ENCODE data around the gene MTHFSD. TPM values are rescaled to one million over a fixed set of nuclear protein-coding genes. Genes with fewer than 3 reads are reported as not detected.

MTHFSD gene
- polyA plus RNA-seq, 1 donor (not counting 4 experiments of a cell fraction or from before 2014, with no cell fraction given) = 14.7 TPM

DNA sequence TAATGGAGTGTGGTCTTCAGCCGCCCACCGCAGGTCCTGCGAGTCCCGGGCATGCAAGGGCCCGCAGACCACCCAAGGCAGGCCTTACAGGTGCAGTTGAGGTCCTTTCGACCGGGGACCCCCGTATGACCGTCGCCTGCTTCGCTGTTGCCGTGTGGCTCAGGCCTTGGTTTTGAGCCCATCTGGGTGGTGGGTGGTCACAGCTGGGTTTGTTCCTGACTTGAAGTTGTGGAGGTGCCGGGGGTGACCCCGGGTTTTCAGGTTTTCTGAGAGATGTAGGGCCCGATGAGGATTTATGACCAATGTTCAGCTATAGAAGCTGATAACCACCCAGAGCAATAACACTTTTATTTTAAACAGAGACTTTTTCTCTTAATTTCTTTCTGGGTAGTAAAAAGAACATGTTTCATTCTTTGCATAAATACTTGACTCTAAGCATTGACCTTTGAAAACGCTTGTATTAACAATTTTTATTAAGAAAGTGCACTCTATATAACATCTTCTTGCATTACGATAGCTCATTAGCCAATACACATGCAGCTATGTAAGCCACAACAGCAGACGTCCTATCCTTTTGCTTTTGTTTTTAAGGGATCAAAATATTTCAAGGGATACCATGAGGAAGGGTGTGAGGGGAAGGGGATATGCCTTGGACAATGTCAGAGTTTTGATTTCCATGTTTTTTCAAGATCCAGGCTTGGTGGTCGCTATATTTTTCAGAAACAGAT is 25.2 kb upstream of the MTHFSD start:
- H3K36me3 ChIP-seq (ENCODE audit: control insufficient read depth in 2 of 2, extremely low read depth in 1 of 2, insufficient read depth in 2 of 2, low read length in 2 of 2) = no peaks in the 10 kb centered on the region
- H2AFZ ChIP-seq (ENCODE audit: control insufficient read depth, low read length) = no peak overlapping the region
- H3K79me2 ChIP-seq (ENCODE audit: control insufficient read depth, insufficient read depth, low read length) = no peaks in the 10 kb centered on the region
- DNase-seq (ENCODE audit: low read depth, low spot score) (no peak), FAIRE-seq (no peak)
- H3K9me3 ChIP-seq (ENCODE audit: control insufficient read depth, low read depth, low read length) = no peaks in the 10 kb centered on the region
- no peak overlapping the region for H3K4me2 ChIP-seq (ENCODE audit: control insufficient read depth, extremely low read depth, insufficient read depth, low read depth, low read length)
- TF ChIP-seq, protein P1, sequence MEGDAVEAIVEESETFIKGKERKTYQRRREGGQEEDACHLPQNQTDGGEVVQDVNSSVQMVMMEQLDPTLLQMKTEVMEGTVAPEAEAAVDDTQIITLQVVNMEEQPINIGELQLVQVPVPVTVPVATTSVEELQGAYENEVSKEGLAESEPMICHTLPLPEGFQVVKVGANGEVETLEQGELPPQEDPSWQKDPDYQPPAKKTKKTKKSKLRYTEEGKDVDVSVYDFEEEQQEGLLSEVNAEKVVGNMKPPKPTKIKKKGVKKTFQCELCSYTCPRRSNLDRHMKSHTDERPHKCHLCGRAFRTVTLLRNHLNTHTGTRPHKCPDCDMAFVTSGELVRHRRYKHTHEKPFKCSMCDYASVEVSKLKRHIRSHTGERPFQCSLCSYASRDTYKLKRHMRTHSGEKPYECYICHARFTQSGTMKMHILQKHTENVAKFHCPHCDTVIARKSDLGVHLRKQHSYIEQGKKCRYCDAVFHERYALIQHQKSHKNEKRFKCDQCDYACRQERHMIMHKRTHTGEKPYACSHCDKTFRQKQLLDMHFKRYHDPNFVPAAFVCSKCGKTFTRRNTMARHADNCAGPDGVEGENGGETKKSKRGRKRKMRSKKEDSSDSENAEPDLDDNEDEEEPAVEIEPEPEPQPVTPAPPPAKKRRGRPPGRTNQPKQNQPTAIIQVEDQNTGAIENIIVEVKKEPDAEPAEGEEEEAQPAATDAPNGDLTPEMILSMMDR (optimal IDR thresholded peaks at IDR 0.05 in 1 of 3, IDR thresholded peaks at IDR 0.05 in 1 of 3, conservative IDR thresholded peaks at IDR 0.05 in 1 of 3; ENCODE audit: extremely low read depth in 1 of 3, insufficient read depth in 2 of 3, low read length in 3 of 3) = no peak
- TF ChIP-seq EZH2 (IDR thresholded peaks at IDR 0.05; ENCODE audit: low read length) = no peak
- no peak overlapping the region for H3K27ac ChIP-seq (ENCODE audit: control insufficient read depth, insufficient read depth, low read length)
- H4K20me1 ChIP-seq (ENCODE audit: control insufficient read depth, extremely low read depth, insufficient read depth, low read length) = no peaks in the 10 kb centered on the region
- no peaks in the 10 kb centered on the region for H3K9me1 ChIP-seq (ENCODE audit: control insufficient read depth, extremely low read depth, insufficient read depth, low read length)
- no peak overlapping the region for H3K9ac ChIP-seq (ENCODE audit: control insufficient read depth, extremely low read depth, insufficient read depth, low read length)
- peaks cover 15% of the 10 kb centered on the region for H3K4me1 ChIP-seq (ENCODE audit: control insufficient read depth, extremely low read depth, insufficient read depth, low read length)
- dilution Hi-C loops (cut with MboI; ENCODE audit: extremely low pct_ligation_motif_present, low sequenced_read_pairs) = no loop called here
- no peak overlapping the region for H3K4me3 ChIP-seq (ENCODE audit: control insufficient read depth in 2 of 3, extremely low read depth in 1 of 3, insufficient read depth in 2 of 3, low read depth in 1 of 3, low read length in 3 of 3)
- peaks cover 16% of the 10 kb centered on the region for H3K27me3 ChIP-seq (ENCODE audit: control insufficient read depth, extremely low read depth, insufficient read depth, low read length)

DNA sequence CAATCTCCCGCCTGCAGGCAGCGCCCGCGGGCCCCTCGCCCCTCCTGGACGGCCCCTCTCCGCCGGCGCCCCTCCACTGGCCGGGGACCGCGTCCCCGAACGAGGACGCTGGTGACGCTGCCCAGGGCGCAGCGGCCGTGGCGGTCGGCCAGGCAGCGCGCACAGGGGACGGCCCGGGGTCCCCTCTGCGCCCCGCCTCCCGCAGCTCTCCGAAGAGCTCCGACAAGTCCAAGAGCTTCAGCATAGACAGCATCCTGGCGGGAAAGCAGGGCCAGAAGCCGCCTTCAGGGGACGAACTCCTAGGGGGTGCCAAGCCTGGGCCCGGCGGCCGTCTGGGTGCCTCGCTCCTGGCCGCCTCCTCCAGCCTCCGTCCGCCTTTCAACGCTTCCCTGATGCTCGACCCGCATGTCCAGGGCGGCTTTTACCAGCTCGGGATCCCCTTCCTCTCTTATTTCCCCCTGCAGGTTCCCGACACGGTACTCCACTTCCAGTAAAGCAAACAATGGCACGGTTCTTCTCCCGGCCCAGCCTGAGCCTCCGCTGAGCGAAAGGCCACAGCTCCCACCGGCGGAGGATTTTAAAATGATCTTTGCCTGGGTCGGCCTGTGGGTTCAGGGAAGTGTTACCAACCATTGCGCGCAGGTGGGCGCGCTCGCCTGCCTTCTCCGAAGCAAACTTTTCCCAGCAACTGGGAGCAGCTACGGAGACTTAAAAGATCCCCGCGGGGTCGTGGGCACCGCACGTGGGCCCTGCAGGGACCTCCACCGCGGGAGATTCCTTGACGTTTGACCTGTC is 24.4 kb upstream of the MTHFSD start:
- no peaks in the 10 kb centered on the region for H3K9me1 ChIP-seq (ENCODE audit: control insufficient read depth, extremely low read depth, insufficient read depth, low read length)
- peak overlapping the region in 1 of 3 experiments; percentile 43 for H3K4me3 ChIP-seq (ENCODE audit: control insufficient read depth in 2 of 3, extremely low read depth in 1 of 3, insufficient read depth in 2 of 3, low read depth in 1 of 3, low read length in 3 of 3)
- peak overlapping the region; percentile 51 for H3K4me2 ChIP-seq (ENCODE audit: control insufficient read depth, extremely low read depth, insufficient read depth, low read depth, low read length)
- H3K27ac ChIP-seq (ENCODE audit: control insufficient read depth, insufficient read depth, low read length) = no peak overlapping the region
- H3K9ac ChIP-seq (ENCODE audit: control insufficient read depth, extremely low read depth, insufficient read depth, low read length) = no peak overlapping the region
- peaks cover 16% of the 10 kb centered on the region for H3K27me3 ChIP-seq (ENCODE audit: control insufficient read depth, extremely low read depth, insufficient read depth, low read length)
- dilution Hi-C loops (cut with MboI; ENCODE audit: extremely low pct_ligation_motif_present, low sequenced_read_pairs) = no loop called here
- H3K36me3 ChIP-seq (ENCODE audit: control insufficient read depth in 2 of 2, extremely low read depth in 1 of 2, insufficient read depth in 2 of 2, low read length in 2 of 2) = no peaks in the 10 kb centered on the region
- H4K20me1 ChIP-seq (ENCODE audit: control insufficient read depth, extremely low read depth, insufficient read depth, low read length) = no peaks in the 10 kb centered on the region
- no peak for TF ChIP-seq EZH2 (IDR thresholded peaks at IDR 0.05; ENCODE audit: low read length)
- TF ChIP-seq, protein P1 (optimal IDR thresholded peaks at IDR 0.05 in 1 of 3, IDR thresholded peaks at IDR 0.05 in 1 of 3, conservative IDR thresholded peaks at IDR 0.05 in 1 of 3; ENCODE audit: extremely low read depth in 1 of 3, insufficient read depth in 2 of 3, low read length in 3 of 3) = no peak
- H3K4me1 ChIP-seq (ENCODE audit: control insufficient read depth, extremely low read depth, insufficient read depth, low read length) = peaks cover 15% of the 10 kb centered on the region
- DNase-seq (ENCODE audit: low read depth, low spot score) (no peak), FAIRE-seq (no peak)
- H3K79me2 ChIP-seq (ENCODE audit: control insufficient read depth, insufficient read depth, low read length) = no peaks in the 10 kb centered on the region
- H2AFZ ChIP-seq (ENCODE audit: control insufficient read depth, low read length) = no peak overlapping the region
- H3K9me3 ChIP-seq (ENCODE audit: control insufficient read depth, low read depth, low read length) = no peaks in the 10 kb centered on the region
